CD8-positive, alpha-beta memory T cell (primary cell): ENCODE measurements around the gene ANGPTL4. TPM values are rescaled to one million over a fixed set of nuclear protein-coding genes. Genes with fewer than 3 reads are reported as not detected.
"Not testable (repeated sequence)": the region's sequence is repeated elsewhere in the genome, so short reads cannot be mapped to it uniquely, and the experiment has no call there.

ENCODE experiments used
- CTCF ChIA-PET: fragments of 350-600 bp; sonication (Branson Sonifier 250); formaldehyde crosslinking; loops from one replicate; lab custom pipeline; 2021; ENCODE audit warnings: antibody characterized with exemption; lab: Charles Lee
- POLR2A ChIA-PET: fragments of 350-600 bp; sonication (Branson Sonifier 250); formaldehyde crosslinking; loops from one replicate; lab custom pipeline; 2021; ENCODE audit warnings: antibody characterized with exemption; lab: Charles Lee
- DNase-seq, 5 donors: peaks; one replicate each; pipeline versions ENCODE4 v3.0.0 to v3.0.0-alpha.2; 2020 to 2022; ENCODE audit warnings: mixed read lengths in 1 of 5
- H3K27ac ChIP-seq: one replicate; pipeline ENCODE4 v1.7.0; 2013; ENCODE audit warnings: low read depth, mild to moderate bottlenecking, low read length, moderate library complexity
- H3K27me3 ChIP-seq: 2 replicates; pipeline ENCODE4 v1.7.0; 2013; ENCODE audit warnings: low read length, mild to moderate bottlenecking; ENCODE audit not compliant: insufficient read depth, poor library complexity, severe bottlenecking
- H3K36me3 ChIP-seq: 2 replicates; pipeline ENCODE4 v1.7.0; 2013; ENCODE audit warnings: mild to moderate bottlenecking, low read length, moderate library complexity; ENCODE audit not compliant: insufficient read depth
- H3K4me1 ChIP-seq: 2 replicates; pipeline ENCODE4 v1.7.0; 2013; ENCODE audit warnings: mild to moderate bottlenecking, low read length, moderate library complexity; ENCODE audit not compliant: insufficient read depth
- H3K4me3 ChIP-seq: 2 replicates; pipeline ENCODE4 v1.7.0; 2013; ENCODE audit warnings: mild to moderate bottlenecking, low read length
- H3K9me3 ChIP-seq: 2 replicates; pipeline ENCODE4 v1.7.0; 2013; ENCODE audit warnings: mild to moderate bottlenecking, low read length
- H3K27ac Mint-ChIP-seq, 8 donors: one replicate each; pipeline ENCODE4 v1.8.0; 2020 to 2021; ENCODE audit warnings: mixed read lengths in 8 of 8, mild to moderate bottlenecking in 6 of 8, inconsistent platforms in 3 of 8, moderate library complexity in 3 of 8
- H3K27me3 Mint-ChIP-seq, 2 donors: one replicate each; pipeline ENCODE4 v1.8.0; 2020 to 2021; ENCODE audit warnings: mixed read lengths in 2 of 2, mild to moderate bottlenecking in 1 of 2, moderate library complexity in 1 of 2
- H3K36me3 Mint-ChIP-seq, 3 donors: one replicate each; pipeline ENCODE4 v1.8.0; 2020 to 2021; ENCODE audit warnings: mixed read lengths in 3 of 3, inconsistent platforms in 1 of 3, mild to moderate bottlenecking in 1 of 3
- H3K4me1 Mint-ChIP-seq, 3 donors: one replicate each; pipeline ENCODE4 v1.8.0; 2020 to 2021; ENCODE audit warnings: mixed read lengths in 3 of 3, inconsistent platforms in 1 of 3, mild to moderate bottlenecking in 1 of 3
- H3K4me3 Mint-ChIP-seq, 7 donors: one replicate each; pipeline ENCODE4 v1.8.0; 2020 to 2021; ENCODE audit warnings: mixed read lengths in 7 of 7, mild to moderate bottlenecking in 6 of 7, moderate library complexity in 4 of 7, inconsistent platforms in 2 of 7
- H3K9me3 Mint-ChIP-seq, 5 donors: one replicate each; pipeline ENCODE4 v1.8.0; 2020 to 2022; ENCODE audit warnings: mixed read lengths in 5 of 5, mild to moderate bottlenecking in 3 of 5, moderate library complexity in 2 of 5, inconsistent platforms in 1 of 5
- polyA plus RNA-seq: library from polyadenylated mRNA; unstranded; fragments of 300-500 nt; fragmentation: Illumina TruSeq; gene quantifications from one replicate; pipeline ENCODE4 v1.2.3, GENCODE V29; 2021
- total RNA-seq, 2 experiments: library from RNA; stranded (reverse); gene quantifications; one replicate each; pipeline ENCODE4 v1.2.3, GENCODE V29; 2021

The ANGPTL4 gene
- total and polyA plus RNA-seq, 3 experiments from 2014 or later: 0.28 TPM; not detected in 2

GRCh38 chr19:8370176-8371010 is 6.4 kb downstream of the ANGPTL4 start:
- POLR2A ChIA-PET: interaction anchor here (0.7 kb wide), 1 partner anchor 45 kb away, joined by 4 read pairs; no protein-coding TSS in a partner anchor
- H3K27ac ChIP-seq: peak overlapping the region; percentile 31

GRCh38 chr19:8371011-8371804 is 7.3 kb downstream of the ANGPTL4 start:
- Mint-ChIP-seq H3K9me3 (no peaks in the 10 kb centered on the region), H3K36me3 (no peaks in the 10 kb centered on the region), H3K27ac (no peak overlapping the region), H3K4me3 (no peak overlapping the region), H3K4me1 (no peaks in the 10 kb centered on the region), H3K27me3 (peaks cover 12 to 25% of the 10 kb centered on the region in 2 donors)
- peak overlapping the region; percentile 31 for H3K27ac ChIP-seq
- H3K36me3 ChIP-seq: no peaks in the 10 kb centered on the region
- H3K4me3 ChIP-seq: no peak overlapping the region
- H3K4me1 ChIP-seq: no peaks in the 10 kb centered on the region
- no peaks in the 10 kb centered on the region for H3K27me3 ChIP-seq
- DNase-seq: no peak
- ChIA-PET POLR2A (no interaction called here), CTCF (interaction anchor here (0.7 kb wide), 1 partner anchor 17 kb away, joined by 3 read pairs; no protein-coding TSS in a partner anchor)
- H3K9me3 ChIP-seq: no peaks in the 10 kb centered on the region

More at GRCh38 chr19:8370176-8371010, 6.4 kb downstream of the ANGPTL4 start:
- Histone ChIP-seq H3K9me3 (no peaks in the 10 kb centered on the region), H3K36me3 (no peaks in the 10 kb centered on the region), H3K4me3 (no peak overlapping the region), H3K4me1 (no peaks in the 10 kb centered on the region), H3K27me3 (no peaks in the 10 kb centered on the region)
- H3K27ac Mint-ChIP-seq: no peak overlapping the region
- no peak for DNase-seq
- peaks cover 18 to 33% of the 10 kb centered on the region in 2 donors for H3K27me3 Mint-ChIP-seq
- CTCF ChIA-PET: no interaction called here
- no peaks in the 10 kb centered on the region for H3K36me3 Mint-ChIP-seq
- H3K4me1 Mint-ChIP-seq: no peaks in the 10 kb centered on the region
- no peak overlapping the region for H3K4me3 Mint-ChIP-seq
- no peaks in the 10 kb centered on the region for H3K9me3 Mint-ChIP-seq

GRCh38 chr19:8373867-8374813 is 10.2 kb downstream of the ANGPTL4 start:
- CTCF ChIA-PET: interaction anchor here (0.9 kb wide), 1 partner anchor 14 kb away, joined by 3 read pairs; no protein-coding TSS in a partner anchor

GRCh38 chr19:8375766-8376165 is 11.8 kb downstream of the ANGPTL4 start:
- H3K27ac ChIP-seq, H3K27me3 Mint-ChIP-seq, H3K36me3 ChIP-seq, POLR2A ChIA-PET, H3K36me3 Mint-ChIP-seq, H3K4me1 Mint-ChIP-seq, H3K4me3 ChIP-seq, H3K27ac Mint-ChIP-seq, H3K4me1 ChIP-seq, H3K9me3 Mint-ChIP-seq, H3K4me3 Mint-ChIP-seq, DNase-seq, H3K9me3 ChIP-seq, H3K27me3 ChIP-seq, CTCF ChIA-PET: not testable (repeated sequence)

More at GRCh38 chr19:8373867-8374813, 10.2 kb downstream of the ANGPTL4 start:
- H3K27ac Mint-ChIP-seq: no peak overlapping the region
- peaks cover 6% of the 10 kb centered on the region in 3 donors for H3K4me1 Mint-ChIP-seq
- H3K4me3 ChIP-seq: no peak overlapping the region
- H3K4me3 Mint-ChIP-seq: peak overlapping the region in 1 of 7 donors; percentile 27
- no peaks in the 10 kb centered on the region for H3K36me3 ChIP-seq
- no peaks in the 10 kb centered on the region for H3K4me1 ChIP-seq
- POLR2A ChIA-PET: no interaction called here
- no peaks in the 10 kb centered on the region for H3K9me3 ChIP-seq
- no peak for DNase-seq
- no peaks in the 10 kb centered on the region for H3K27me3 ChIP-seq
- no peaks in the 10 kb centered on the region for H3K9me3 Mint-ChIP-seq
- H3K27me3 Mint-ChIP-seq: peaks cover 0 to 4% of the 10 kb centered on the region in 2 donors
- H3K36me3 Mint-ChIP-seq: peaks cover 0 to 2% (median 0%) of the 10 kb centered on the region in 3 donors
- H3K27ac ChIP-seq: no peak overlapping the region

- H3K36me3 ChIP-seq, H3K9me3 ChIP-seq, DNase-seq, H3K27me3 ChIP-seq, CTCF ChIA-PET, H3K4me3 Mint-ChIP-seq, H3K27ac ChIP-seq, H3K9me3 Mint-ChIP-seq, H3K27ac Mint-ChIP-seq, H3K27me3 Mint-ChIP-seq, H3K4me1 Mint-ChIP-seq, H3K4me1 ChIP-seq, H3K4me3 ChIP-seq, H3K36me3 Mint-ChIP-seq: not testable (repeated sequence)
- POLR2A ChIA-PET: interaction anchor here (0.6 kb wide), 1 partner anchor 910 kb away, joined by 4 read pairs; no protein-coding TSS in a partner anchor
Measured at GRCh38 chr19:8376373-8376974, 12.5 kb downstream of the ANGPTL4 start.

- Histone ChIP-seq H3K9me3 (no peaks in the 10 kb centered on the region), H3K4me1 (no peaks in the 10 kb centered on the region), H3K27ac (no peak overlapping the region), H3K27me3 (no peaks in the 10 kb centered on the region), H3K36me3 (no peaks in the 10 kb centered on the region), H3K4me3 (no peak overlapping the region)
- Mint-ChIP-seq H3K9me3 (no peaks in the 10 kb centered on the region), H3K27me3 (peaks cover 0 to 4% of the 10 kb centered on the region in 2 donors), H3K27ac (peak overlapping the region in 1 of 8 donors; percentile 32), H3K36me3 (peaks cover 0 to 5% (median 2%) of the 10 kb centered on the region in 3 donors), H3K4me1 (peaks cover 6% of the 10 kb centered on the region in 3 donors), H3K4me3 (no peak overlapping the region)
- POLR2A ChIA-PET: interaction anchor here (0.7 kb wide), 1 partner anchor 8 kb away, joined by 7 read pairs; no protein-coding TSS in a partner anchor
- CTCF ChIA-PET: interaction anchor here (1.7 kb wide), 1 partner anchor 10 kb away, joined by 3 read pairs; no protein-coding TSS in a partner anchor
- DNase-seq: no peak
Measured at GRCh38 chr19:8377598-8377997, 13.6 kb downstream of the ANGPTL4 start.
